K562 (cell line): ENCODE data around the gene KNTC1. TPM values are rescaled to one million over a fixed set of nuclear protein-coding genes. Genes with fewer than 3 reads are reported as not detected.

Experiments used
- ATAC-seq: fragments of 200-7000 bp; cut with Tn5 transposase; 3 replicates; pipeline ENCODE4 v1.9.1; 2020; ENCODE audit warnings: moderate library complexity
- Bru-seq: library from RNA; stranded (reverse); fragments of 400-500 nt; gene quantifications from one replicate; lab custom pipeline; 2021; lab: Mats Ljungman, UMichigan
- BruChase-seq, 2 experiments: library from RNA; stranded (reverse); fragments of 400-500 nt; gene quantifications; one replicate each; lab custom pipeline; 2021; lab: Mats Ljungman, UMichigan
- BruUV-seq: library from RNA; stranded (reverse); fragments of 400-500 nt; replicated peaks from 2 replicates; lab custom pipeline; 2021; lab: Mats Ljungman, UMichigan
- CTCF ChIA-PET: fragments of 300-600 bp; formaldehyde crosslinking; extraction: SDS; loops from one replicate; lab custom pipeline; 2021; ENCODE audit warnings: low intra/inter-chr PET ratio; lab: Yijun Ruan, JAX
- POLR2A ChIA-PET: fragments of 300-600, 350-650 bp; sonication (Branson Sonifier 250); formaldehyde crosslinking; extraction: SDS; loops from one replicate; lab custom pipeline; 2021; ENCODE audit warnings: antibody characterized with exemption, inconsistent platforms; lab: Yijun Ruan, JAX
- DNase-seq, 4 experiments: peaks; one replicate each; pipeline versions ENCODE4 v3.0.0 to v3.0.0-alpha.2; 2011 to 2018; ENCODE audit warnings: low spot score in 3 of 4, mixed read lengths in 3 of 4; ENCODE audit errors: extremely low read depth in 1 of 4
- FAIRE-seq: peaks from 2 replicates; lab custom pipeline; 2011; peaks lifted over from hg19 to GRCh38; lab: Jason Lieb, UNC
- H2AFZ ChIP-seq: 2 replicates; pipeline ENCODE4 v1.6.0; 2011; ENCODE audit warnings: low read depth, low read length, control low read depth, inconsistent platforms
- H3K27ac ChIP-seq: fragments of 200-600 bp; 3 replicates; pipeline ENCODE4 v1.8.0; 2011; ENCODE audit warnings: low read depth, mild to moderate bottlenecking, control low read depth, inconsistent platforms, low read length, moderate library complexity, mixed read lengths; ENCODE audit errors: extremely low read depth
- H3K27me3 ChIP-seq, 2 experiments: fragments of 300-600 bp in 1 of 2; 2 replicates in 1 of 2; 3 replicates in 1 of 2; pipeline versions ENCODE4 v1.6.0 to v1.8.0; 2011; ENCODE audit warnings: inconsistent platforms in 2 of 2, low read length in 2 of 2, mild to moderate bottlenecking in 1 of 2, mixed read lengths in 1 of 2, moderate library complexity in 1 of 2; ENCODE audit not compliant: control insufficient read depth in 2 of 2, insufficient read depth in 2 of 2
- H3K36me3 ChIP-seq: fragments of 300-600 bp; 3 replicates; pipeline ENCODE4 v1.8.0; 2011; ENCODE audit warnings: mild to moderate bottlenecking, low read length, inconsistent platforms; ENCODE audit not compliant: control insufficient read depth, insufficient read depth
- H3K4me1 ChIP-seq, 2 experiments: fragments of 200-600 bp in 1 of 2; replicated peaks in 1 of 2; 2 replicates in 1 of 2; 3 replicates in 1 of 2; pipeline versions ENCODE4 v1.5.1 to v1.8.0; 2011; ENCODE audit warnings: inconsistent platforms in 2 of 2, low read length in 2 of 2, mild to moderate bottlenecking in 1 of 2, mixed read lengths in 1 of 2, moderate library complexity in 1 of 2; ENCODE audit not compliant: control insufficient read depth in 2 of 2, insufficient read depth in 2 of 2
- H3K4me2 ChIP-seq: 2 replicates; pipeline ENCODE4 v1.6.1; 2011; ENCODE audit warnings: low read length, control low read depth, inconsistent platforms, mixed read lengths; ENCODE audit not compliant: insufficient read depth
- H3K4me3 ChIP-seq: fragments of 200-600 bp; sonication (generic), shearing (Covaris generic); 2 replicates; pipeline ENCODE4 v1.5.1; 2016; ENCODE audit warnings: control low read depth, inconsistent platforms
- H3K79me2 ChIP-seq: fragments of 200-600 bp; 3 replicates; pipeline ENCODE4 v1.8.0; 2011; ENCODE audit warnings: low read length, inconsistent platforms; ENCODE audit not compliant: control insufficient read depth, insufficient read depth
- H3K9ac ChIP-seq, 2 experiments: 2 replicates each; pipeline versions ENCODE4 v1.6.0 to v1.6.1; 2011; ENCODE audit warnings: low read depth in 2 of 2, low read length in 2 of 2, control low read depth in 1 of 2, inconsistent platforms in 1 of 2, mild to moderate bottlenecking in 1 of 2, mixed read lengths in 1 of 2; ENCODE audit not compliant: insufficient read depth in 1 of 2
- H3K9me1 ChIP-seq: one replicate; pipeline ENCODE4 v1.6.0; 2011; ENCODE audit warnings: inconsistent platforms, mild to moderate bottlenecking, low read length, moderate library complexity; ENCODE audit not compliant: control insufficient read depth, insufficient read depth
- H3K9me3 ChIP-seq: replicated peaks from 2 replicates; pipeline ENCODE4 v1.5.1; 2011; ENCODE audit warnings: low read depth, low read length, inconsistent platforms; ENCODE audit not compliant: control insufficient read depth, insufficient read depth
- H4K20me1 ChIP-seq: replicated peaks from 2 replicates; pipeline ENCODE4 v1.6.1; 2011; ENCODE audit warnings: low read length, inconsistent platforms, mixed read lengths; ENCODE audit not compliant: control insufficient read depth, insufficient read depth
- CCNT2 ChIP-seq: IDR thresholded peaks from 2 replicates; pipeline ENCODE4 v1.6.1; 2011; ENCODE audit warnings: borderline replicate concordance, low read depth, mild to moderate bottlenecking, moderate library complexity, mixed read lengths, low read length; ENCODE audit not compliant: insufficient read length; ENCODE audit errors: extremely low read depth
- CEBPB ChIP-seq: fragments of 450-650 bp; IDR thresholded peaks from 2 replicates; pipeline ENCODE4 v1.6.1; 2016; ENCODE audit warnings: missing genetic modification characterization, missing compliant biosample characterization
- KLF13 ChIP-seq: fragments of 450-650 bp; IDR thresholded peaks from 2 replicates; pipeline ENCODE4 v1.6.1; 2016; ENCODE audit warnings: missing genetic modification characterization, low read depth, mild to moderate bottlenecking, missing compliant biosample characterization, moderate library complexity, borderline replicate concordance
- ZNF232 ChIP-seq: sonication (generic); formaldehyde crosslinking; IDR thresholded peaks from 2 replicates; pipeline ENCODE4 v1.8.0; 2022; ENCODE audit warnings: mild to moderate bottlenecking, missing genetic modification reagents
- ZNF311 ChIP-seq: fragments of 250-450 bp; sonication (Bioruptor Pico); IDR thresholded peaks from 2 replicates; pipeline ENCODE4 v1.4.0; 2020; ENCODE audit warnings: mild to moderate bottlenecking, moderate library complexity
- ZNF75A ChIP-seq: fragments of 450-650 bp; formaldehyde crosslinking; IDR thresholded peaks from 2 replicates; pipeline ENCODE4 v1.4.0; 2020; ENCODE audit warnings: mild to moderate bottlenecking
- WGBS: fragments of 100-300 bp; shearing (Covaris generic); methylation state at CpG from one replicate; pipeline ENCODE4 v1.1.6; 2016; ENCODE audit warnings: low coverage, mixed read lengths; ENCODE audit not compliant: insufficient coverage; ENCODE audit errors: missing lambda C conversion rate; 5-methylcytosine and 5-hydroxymethylcytosine counted together
- in situ Hi-C: fragments of 300-500 bp; cut with MboI; formaldehyde crosslinking; loops from 4 replicates; pipeline ENCODE4 v1.15.0; 2018; ENCODE audit warnings: inconsistent platforms, mixed read lengths
- intact Hi-C: fragments of 100-400 bp; cut with micrococcal nuclease; formaldehyde crosslinking; loops from 2 replicates; pipeline ENCODE4 v1.14.2; 2022
- long read RNA-seq, 3 experiments: library from polyadenylated mRNA in 2 of 3; library from RNA in 1 of 3; unstranded in 2 of 3; stranded (forward) in 1 of 3; transcript quantifications; one replicate each; pipeline ENCODE4 v2.0.0, GENCODE V29; 2019 to 2022
- polyA minus RNA-seq, 3 experiments: library from RNA; depleted of rRNA, polyadenylated mRNA; stranded (reverse); fragments of >200 nt; gene quantifications; 2 replicates each; pipeline ENCODE4 v1.2.3, GENCODE V29; 2011
- polyA plus RNA-seq, 8 experiments: library from polyadenylated mRNA; depleted of rRNA in 4 of 8; stranded (reverse) in 5 of 8; unstranded in 3 of 8; fragments of >200 nt; fragmentation: Nextera tagmentation in 2 of 8; fragmentation: Illumina TruSeq in 1 of 8; extraction: Ambion mirVana in 2 of 8; extraction: Trizol in 1 of 8; gene quantifications; 2 replicates each; pipeline versions ENCODE4 v1.2.1 to v1.2.3, GENCODE V29; 2011 to 2014; ENCODE audit warnings: inconsistent platforms in 1 of 8, missing spikeins in 1 of 8
- total RNA-seq, 7 experiments: library from RNA; depleted of rRNA in 6 of 7; stranded (reverse); fragments of >200 nt in 6 of 7; fragmentation: Illumina TruSeq in 2 of 7; extraction: Trizol in 2 of 7; gene quantifications; 2 replicates each; pipeline versions ENCODE4 v1.2.1 to v1.2.3, GENCODE V29; 2011 to 2021; ENCODE audit warnings: low replicate concordance in 1 of 7
- TF ChIP-seq, protein P1 (sequence below): fragments of 250-450 bp; sonication (Bioruptor Pico); IDR thresholded peaks from 2 replicates; pipeline ENCODE4 v1.4.0; 2020; ENCODE audit warnings: mild to moderate bottlenecking

KNTC1 gene, protein sequence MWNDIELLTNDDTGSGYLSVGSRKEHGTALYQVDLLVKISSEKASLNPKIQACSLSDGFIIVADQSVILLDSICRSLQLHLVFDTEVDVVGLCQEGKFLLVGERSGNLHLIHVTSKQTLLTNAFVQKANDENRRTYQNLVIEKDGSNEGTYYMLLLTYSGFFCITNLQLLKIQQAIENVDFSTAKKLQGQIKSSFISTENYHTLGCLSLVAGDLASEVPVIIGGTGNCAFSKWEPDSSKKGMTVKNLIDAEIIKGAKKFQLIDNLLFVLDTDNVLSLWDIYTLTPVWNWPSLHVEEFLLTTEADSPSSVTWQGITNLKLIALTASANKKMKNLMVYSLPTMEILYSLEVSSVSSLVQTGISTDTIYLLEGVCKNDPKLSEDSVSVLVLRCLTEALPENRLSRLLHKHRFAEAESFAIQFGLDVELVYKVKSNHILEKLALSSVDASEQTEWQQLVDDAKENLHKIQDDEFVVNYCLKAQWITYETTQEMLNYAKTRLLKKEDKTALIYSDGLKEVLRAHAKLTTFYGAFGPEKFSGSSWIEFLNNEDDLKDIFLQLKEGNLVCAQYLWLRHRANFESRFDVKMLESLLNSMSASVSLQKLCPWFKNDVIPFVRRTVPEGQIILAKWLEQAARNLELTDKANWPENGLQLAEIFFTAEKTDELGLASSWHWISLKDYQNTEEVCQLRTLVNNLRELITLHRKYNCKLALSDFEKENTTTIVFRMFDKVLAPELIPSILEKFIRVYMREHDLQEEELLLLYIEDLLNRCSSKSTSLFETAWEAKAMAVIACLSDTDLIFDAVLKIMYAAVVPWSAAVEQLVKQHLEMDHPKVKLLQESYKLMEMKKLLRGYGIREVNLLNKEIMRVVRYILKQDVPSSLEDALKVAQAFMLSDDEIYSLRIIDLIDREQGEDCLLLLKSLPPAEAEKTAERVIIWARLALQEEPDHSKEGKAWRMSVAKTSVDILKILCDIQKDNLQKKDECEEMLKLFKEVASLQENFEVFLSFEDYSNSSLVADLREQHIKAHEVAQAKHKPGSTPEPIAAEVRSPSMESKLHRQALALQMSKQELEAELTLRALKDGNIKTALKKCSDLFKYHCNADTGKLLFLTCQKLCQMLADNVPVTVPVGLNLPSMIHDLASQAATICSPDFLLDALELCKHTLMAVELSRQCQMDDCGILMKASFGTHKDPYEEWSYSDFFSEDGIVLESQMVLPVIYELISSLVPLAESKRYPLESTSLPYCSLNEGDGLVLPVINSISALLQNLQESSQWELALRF (N-terminal part only)
- 430 and 898 TPM in 2 replicates for total RNA-seq (2011; cell fraction: chromatin; rRNA removed; ENCODE audit: low replicate concordance)
- total RNA-seq (2011; cell fraction: nucleolus; rRNA removed) = 165 and 228 TPM in 2 replicates
- total RNA-seq (2011; cell fraction: nucleoplasm; rRNA removed) = 371 and 438 TPM in 2 replicates
- 62.7 and 69.9 TPM in 2 replicates for total RNA-seq (2014; rRNA removed)
- 134 and 135 TPM in 2 replicates for total RNA-seq (2014; rRNA removed; fragmentation: Illumina TruSeq; extraction: Trizol)
- 110 and 120 TPM in 2 replicates for total RNA-seq (2015; rRNA removed; fragmentation: Illumina TruSeq; extraction: Trizol)
- total RNA-seq (2021) = 82.3 and 83.1 TPM in 2 replicates
- polyA plus RNA-seq (2011; rRNA removed) = 130 and 146 TPM in 2 replicates
- 26.7 and 41.9 TPM in 2 replicates for polyA plus RNA-seq (2011; cell fraction: cytosol; rRNA removed)
- 353 and 375 TPM in 2 replicates for polyA plus RNA-seq (2011; cell fraction: nucleus; rRNA removed)
- polyA plus RNA-seq (2012) = 55.8 and 85.6 TPM in 2 replicates
- 74.1 and 99.6 TPM in 2 replicates for polyA plus RNA-seq (2014; fragmentation: Illumina TruSeq; extraction: Trizol)
- 10 to 100 TPM; 38.9 to 57.8 TPM for polyA plus RNA-seq (2014; fragmentation: Nextera tagmentation; extraction: Ambion mirVana)
- 102 and 103 TPM in 2 replicates for polyA plus RNA-seq (2014; rRNA removed)
- polyA minus RNA-seq (2011; rRNA and poly(A)+ RNA removed) = 198 and 218 TPM in 2 replicates
- 42.0 and 54.2 TPM in 2 replicates for polyA minus RNA-seq (2011; cell fraction: cytosol; rRNA and poly(A)+ RNA removed)
- polyA minus RNA-seq (2011; cell fraction: nucleus; rRNA and poly(A)+ RNA removed) = 158 and 332 TPM in 2 replicates
- Bru-seq, nascent RNA = percentile 80 among the genes with signal in this experiment
- percentile 86 among the genes with signal in this experiment for BruChase-seq, experiment 1, labeled RNA remaining after a 2-hour chase
- percentile 87 among the genes with signal in this experiment for BruChase-seq, experiment 2, labeled RNA remaining after a 6-hour chase
- long read RNA-seq, experiment 1, partial matches to known transcripts = 35 of 77 reads
- long read RNA-seq, experiment 1, other reads (novel, unspliced or antisense) = 42 of 77 reads
- long read RNA-seq, experiment 2, partial matches to known transcripts = 14 of 26 reads
- long read RNA-seq, experiment 2, other reads (novel, unspliced or antisense) = 11 of 26 reads
- long read RNA-seq, experiment 3, partial matches to known transcripts = 6 of 8 reads
- long read RNA-seq, experiment 3, other reads (novel, unspliced or antisense) = 2 of 8 reads

DNA sequence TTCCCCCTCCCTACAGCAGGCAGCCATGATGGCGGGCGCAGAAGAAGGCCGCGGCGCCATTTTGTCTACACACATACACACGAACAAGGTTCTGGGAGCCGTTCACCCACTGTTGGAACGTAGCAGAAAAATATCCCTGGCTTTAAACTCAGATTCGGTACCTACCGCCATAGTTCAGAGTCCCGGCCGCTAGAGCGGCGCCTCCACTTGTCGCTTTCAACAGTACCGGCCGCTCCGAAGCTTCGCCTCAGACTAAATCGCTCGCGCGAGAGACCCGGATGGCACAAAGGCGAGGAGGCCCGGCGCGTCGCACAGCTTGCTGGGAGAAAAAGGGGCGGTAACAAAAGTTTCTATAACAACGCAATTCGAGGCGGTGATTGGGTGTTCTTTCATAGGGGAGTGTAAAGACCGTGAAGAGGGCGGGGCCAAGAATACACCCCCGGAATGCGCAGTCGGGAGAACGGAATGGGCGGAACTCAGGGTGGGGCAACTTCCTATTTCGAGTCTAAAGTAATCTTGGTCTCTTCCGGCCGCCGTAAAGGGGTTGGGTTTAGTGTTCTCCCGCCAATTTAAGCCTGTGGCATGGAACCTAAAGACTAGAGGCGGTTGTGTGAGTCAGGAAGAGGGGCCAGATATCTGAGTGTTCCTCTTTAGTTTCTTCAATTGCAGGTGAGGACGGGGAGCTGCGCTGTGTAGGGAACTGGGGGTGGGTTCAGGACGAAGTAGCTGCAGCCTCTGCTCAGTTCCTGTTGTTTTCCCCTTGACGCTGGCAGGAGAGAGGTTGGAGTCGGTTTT lies at the start of gene KNTC1, which contains the start of gene RSRC2:
Gene KNTC1 (plus strand): TSS at position 567 of the 795 bp plus-strand sequence. CDS start 2,815 bp downstream, outside the sequence.
Gene RSRC2 (minus strand): TSS at position 254 of the 795 bp plus-strand sequence. CDS start 83 bp downstream, at position 171.
- peak; percentile 97 for FAIRE-seq
- H3K79me2 ChIP-seq = peaks cover 93% of the 10 kb centered on the region
- TF ChIP-seq ZNF75A (CRISPR knock-in tag) = no peak
- no peak for TF ChIP-seq ZNF311
- TF ChIP-seq, protein P1, sequence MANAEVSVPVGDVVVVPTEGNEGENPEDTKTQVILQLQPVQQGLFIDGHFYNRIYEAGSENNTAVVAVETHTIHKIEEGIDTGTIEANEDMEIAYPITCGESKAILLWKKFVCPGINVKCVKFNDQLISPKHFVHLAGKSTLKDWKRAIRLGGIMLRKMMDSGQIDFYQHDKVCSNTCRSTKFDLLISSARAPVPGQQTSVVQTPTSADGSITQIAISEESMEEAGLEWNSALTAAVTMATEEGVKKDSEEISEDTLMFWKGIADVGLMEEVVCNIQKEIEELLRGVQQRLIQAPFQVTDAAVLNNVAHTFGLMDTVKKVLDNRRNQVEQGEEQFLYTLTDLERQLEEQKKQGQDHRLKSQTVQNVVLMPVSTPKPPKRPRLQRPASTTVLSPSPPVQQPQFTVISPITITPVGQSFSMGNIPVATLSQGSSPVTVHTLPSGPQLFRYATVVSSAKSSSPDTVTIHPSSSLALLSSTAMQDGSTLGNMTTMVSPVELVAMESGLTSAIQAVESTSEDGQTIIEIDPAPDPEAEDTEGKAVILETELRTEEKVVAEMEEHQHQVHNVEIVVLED (CRISPR knock-in tag) = no peak; the same call in 1 of the 2 replicates
- TF ChIP-seq KLF13 (tag) = peak; percentile 52; the same call in 1 of the 2 replicates
- peak; percentile 12 for TF ChIP-seq CCNT2
- TF ChIP-seq CEBPB = peak; percentile 47
- TF ChIP-seq ZNF232 (CRISPR knock-in tag) = 0 out of 2 replicates have a peak, but pooled peaks have one; percentile 52

More for the DNA sequence above, at the start of gene KNTC1, which contains the start of gene RSRC2:
- Histone ChIP-seq H3K27me3 (no peaks in the 10 kb centered on the region), H3K4me2 (peak within 1 kb of the TSS; percentile 98), H3K27ac (peak within 1 kb of the TSS; percentile 99), H3K9ac (peak within 1 kb of the TSS; percentile 98 to 99), H4K20me1 (peaks cover 29% of the 10 kb centered on the region), H3K4me3 (peak within 1 kb of the TSS; percentile 62), H2AFZ (peak within 1 kb of the TSS; percentile 93), H3K36me3 (peaks cover 72% of the 10 kb centered on the region), H3K4me1 (peaks cover 4 to 21% of the 10 kb centered on the region in 2 experiments; a peak in 2 of 5 replicates), H3K9me3 (no peaks in the 10 kb centered on the region), H3K9me1 (no peaks in the 10 kb centered on the region)
- ChIA-PET POLR2A (interaction anchor here (0.5 to 6.5 kb wide), 30 partner anchors 8 to 706 kb away, joined by 3 to 62 read pairs (median 4); partner anchors contain the start of genes ABCB9 and ZCCHC8), CTCF (no interaction called here)
- no TSS peak for BruUV-seq
- DNase-seq (peak; percentile 94 to 100 (median 96)), ATAC-seq (peak; percentile 90)
- in situ Hi-C loops (no loop called here), intact Hi-C loops (loop anchor here (1.0 to 5.0 kb wide), 2 partner anchors 26 to 465 kb away; no protein-coding TSS in a partner anchor)
- under 1% methylated on average over 49 of the region's 51 CpGs for WGBS
